ENCODE measurements around the gene SYNGAP1.

The SYNGAP1 gene

GRCh38 chr6:33433544-33434191, 13.8 kb downstream of the SYNGAP1 start:
- H3K4me3 ChIP-seq (ENCODE audit: control insufficient read depth, low read depth, low read length) = no peak overlapping the region
- no peak for TF ChIP-seq CTCF (conservative IDR thresholded peaks at IDR 0.05; ENCODE audit: control insufficient read depth, insufficient read depth, low read depth, low read length)
- no peak for DNase-seq (ENCODE audit: low read depth)

GRCh38 chr6:33434961-33435360, 15.1 kb downstream of the SYNGAP1 start:
- no peak for TF ChIP-seq CTCF (conservative IDR thresholded peaks at IDR 0.05; ENCODE audit: control insufficient read depth, insufficient read depth, low read depth, low read length)
- H3K4me3 ChIP-seq (ENCODE audit: control insufficient read depth, low read depth, low read length) = no peak overlapping the region
- DNase-seq (ENCODE audit: low read depth) = no peak

GRCh38 chr6:33437666-33438065, 17.8 kb downstream of the SYNGAP1 start:
- no peak overlapping the region for H3K4me3 ChIP-seq (ENCODE audit: control insufficient read depth, low read depth, low read length)
- TF ChIP-seq CTCF (conservative IDR thresholded peaks at IDR 0.05; ENCODE audit: control insufficient read depth, insufficient read depth, low read depth, low read length) = no peak
- no peak for DNase-seq (ENCODE audit: low read depth)

GRCh38 chr6:33438978-33439594, 19.2 kb downstream of the SYNGAP1 start:
- no peak for DNase-seq (ENCODE audit: low read depth)
- H3K4me3 ChIP-seq (ENCODE audit: control insufficient read depth, low read depth, low read length) = no peak overlapping the region
- TF ChIP-seq CTCF (conservative IDR thresholded peaks at IDR 0.05; ENCODE audit: control insufficient read depth, insufficient read depth, low read depth, low read length) = no peak

- TF ChIP-seq CTCF (conservative IDR thresholded peaks at IDR 0.05; ENCODE audit: control insufficient read depth, insufficient read depth, low read depth, low read length) = no peak
- no peak for DNase-seq (ENCODE audit: low read depth)
- H3K4me3 ChIP-seq (ENCODE audit: control insufficient read depth, low read depth, low read length) = no peak overlapping the region
Measured at GRCh38 chr6:33439956-33440648, 20.2 kb downstream of the SYNGAP1 start.

GRCh38 chr6:33440649-33441309, 20.9 kb downstream of the SYNGAP1 start:
- H3K4me3 ChIP-seq (ENCODE audit: control insufficient read depth, low read depth, low read length) = no peak overlapping the region
- no peak for TF ChIP-seq CTCF (conservative IDR thresholded peaks at IDR 0.05; ENCODE audit: control insufficient read depth, insufficient read depth, low read depth, low read length)
- no peak for DNase-seq (ENCODE audit: low read depth)

Data from fibroblast of mammary gland (primary cell).